HG02798 (cell line): Measurements from ENCODE around the gene SSH2.
A peak's percentile ranks its signal among the peaks of the same experiment; 100 is the strongest.
"Not testable (repeated sequence)": the region's sequence is repeated elsewhere in the genome, so short reads cannot be mapped to it uniquely, and the experiment has no call there.

Source experiments
- ATAC-seq: cut with Tn5 transposase; IDR thresholded peaks from one replicate; pipeline ENCODE4 v1.9.1; 2021; ENCODE audit warnings: mild to moderate bottlenecking; ENCODE audit not compliant: unreplicated experiment, poor library complexity

Gene SSH2

GRCh38 chr17:29789196-29790170 lies 140.5 kb downstream of the SSH2 start:
- ATAC-seq: no peak

DNA sequence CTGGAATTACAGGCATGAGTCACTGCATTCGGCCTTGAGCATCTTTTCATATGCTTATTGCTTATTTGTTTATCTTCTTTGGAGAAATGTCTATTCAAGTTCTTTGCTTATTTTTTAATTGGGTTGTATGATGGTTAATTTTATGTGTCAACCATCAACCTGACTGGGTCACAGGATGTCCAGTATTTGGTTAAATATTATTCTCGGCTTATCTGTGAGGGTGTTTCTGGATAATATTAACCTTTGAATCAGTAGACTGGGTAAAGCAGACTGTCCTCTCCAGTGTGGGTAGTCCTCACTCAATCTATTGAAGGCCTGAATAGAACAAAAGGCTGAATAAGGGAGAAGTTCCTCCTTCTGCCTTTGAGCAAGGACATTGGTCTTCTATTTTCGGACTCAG lies 142.0 kb downstream of the SSH2 start:
- ATAC-seq: no peak

DNA sequence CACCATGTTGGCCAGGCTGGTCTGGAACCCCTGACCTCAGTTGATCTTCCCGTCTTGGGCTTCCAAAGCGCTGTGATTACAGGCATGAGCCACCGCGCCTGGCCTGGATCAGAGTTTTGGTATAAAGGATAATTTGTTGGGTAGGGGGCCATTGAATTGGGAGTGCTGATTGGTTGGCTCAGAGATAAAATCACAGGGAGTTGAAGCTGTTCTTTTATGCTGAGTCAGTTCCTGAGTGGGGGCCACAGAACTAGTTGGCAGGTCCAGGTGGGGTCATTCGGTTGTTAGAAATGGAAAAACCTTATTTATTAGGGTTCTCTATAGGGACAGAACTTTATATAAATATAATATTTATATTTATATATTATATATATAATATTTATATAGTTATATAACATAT lies 147.1 kb downstream of the SSH2 start:
- no peak for ATAC-seq

DNA sequence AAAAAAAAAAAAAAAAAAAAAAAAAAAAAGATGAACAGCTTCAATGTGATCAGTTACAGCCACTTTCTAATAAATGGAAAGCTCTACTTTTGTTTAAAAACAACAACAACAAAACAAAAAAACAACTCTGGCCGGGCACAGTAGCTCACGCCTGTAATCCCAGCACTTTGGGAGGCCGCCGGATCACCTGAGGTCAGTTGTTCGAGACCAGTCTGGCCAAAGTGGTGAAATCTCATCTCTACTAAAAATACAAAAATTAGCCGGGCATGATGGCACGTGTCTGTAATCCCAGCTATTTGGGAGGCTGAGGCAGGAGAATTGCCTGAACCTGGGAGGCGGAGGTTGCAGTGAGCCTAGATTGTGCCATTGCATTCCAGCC lies 150.2 kb downstream of the SSH2 start:
- not testable (repeated sequence) for ATAC-seq

DNA sequence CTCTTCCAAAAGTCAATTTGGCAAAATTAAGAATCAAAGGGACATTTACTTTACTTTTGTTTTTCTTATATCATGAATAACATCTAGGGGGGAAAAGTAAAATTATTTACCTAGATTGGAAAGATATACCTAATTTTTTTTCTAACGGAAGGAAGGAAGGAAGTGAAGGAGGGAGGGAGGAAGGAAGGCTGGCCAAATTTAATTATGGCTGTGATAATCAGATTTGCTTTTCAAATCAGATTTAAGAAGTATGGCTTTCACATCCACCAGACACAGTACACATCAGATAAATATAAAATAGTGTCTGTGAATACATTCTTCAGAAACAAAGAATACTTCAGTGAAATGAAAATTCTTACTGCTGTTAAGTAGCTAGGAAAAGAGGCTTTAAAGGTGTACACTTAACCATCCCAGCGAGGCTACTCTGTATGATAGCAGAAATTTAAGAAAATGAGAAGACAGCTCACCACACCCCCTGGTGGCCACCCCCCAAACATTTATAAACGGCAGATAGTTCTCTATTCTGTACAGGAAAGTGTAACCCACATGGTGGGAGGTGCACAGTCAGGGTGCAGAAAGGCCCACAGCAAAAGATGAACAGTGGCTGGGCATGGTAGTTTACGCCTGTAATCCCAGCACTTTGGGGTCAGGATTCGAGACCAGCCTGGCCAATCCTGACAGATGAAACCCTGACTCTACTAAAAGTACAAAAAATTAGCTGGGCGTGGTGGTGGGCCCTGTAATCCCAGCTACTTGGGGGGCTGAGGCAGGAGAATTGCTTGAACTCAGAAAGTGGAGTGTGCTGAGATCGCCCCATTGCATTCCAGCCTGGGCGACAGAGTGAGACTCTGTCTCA lies 150.8 kb downstream of the SSH2 start:
- ATAC-seq: peak; percentile 61

DNA sequence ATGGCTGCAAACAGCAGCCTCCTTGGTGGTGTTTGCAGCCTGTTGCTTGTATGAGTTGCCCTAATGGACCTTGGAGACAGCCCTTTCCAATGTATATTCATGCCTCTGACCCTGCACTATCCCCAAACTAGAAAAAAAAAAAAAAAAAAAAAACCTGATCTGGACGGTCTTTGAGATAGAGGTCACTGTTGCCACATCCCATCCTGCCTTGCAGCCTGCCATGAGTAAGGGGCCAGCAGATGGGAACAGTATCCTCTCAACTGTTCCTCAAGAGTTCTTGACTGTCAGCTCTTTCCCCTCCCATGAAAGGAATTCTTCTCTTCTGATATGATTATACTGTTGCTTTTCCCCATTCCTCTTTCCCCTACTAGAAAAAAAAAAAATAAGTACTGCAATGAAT lies 152.4 kb downstream of the SSH2 start:
- no peak for ATAC-seq

- no peak for ATAC-seq
Measured at GRCh38 chr17:29776026-29776425, 154.0 kb downstream of the SSH2 start.

DNA sequence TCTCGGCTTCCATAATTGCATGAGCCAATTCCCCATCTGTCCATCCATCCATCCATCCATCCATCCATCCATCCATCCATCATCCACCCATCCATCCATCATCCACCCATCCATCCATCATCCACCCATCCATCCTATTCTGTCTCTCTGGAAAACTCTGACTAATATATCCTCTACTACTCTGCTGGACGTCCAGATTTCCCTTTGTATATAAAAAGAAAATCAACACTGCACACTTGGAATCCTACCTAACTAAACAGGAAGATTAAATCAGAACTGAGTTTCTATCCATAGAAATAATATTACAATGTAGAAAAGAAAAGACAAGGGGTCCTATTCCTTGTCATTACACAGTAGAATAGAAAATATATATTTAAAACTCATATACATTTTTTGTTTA lies 157.0 kb downstream of the SSH2 start:
- ATAC-seq: no peak

DNA sequence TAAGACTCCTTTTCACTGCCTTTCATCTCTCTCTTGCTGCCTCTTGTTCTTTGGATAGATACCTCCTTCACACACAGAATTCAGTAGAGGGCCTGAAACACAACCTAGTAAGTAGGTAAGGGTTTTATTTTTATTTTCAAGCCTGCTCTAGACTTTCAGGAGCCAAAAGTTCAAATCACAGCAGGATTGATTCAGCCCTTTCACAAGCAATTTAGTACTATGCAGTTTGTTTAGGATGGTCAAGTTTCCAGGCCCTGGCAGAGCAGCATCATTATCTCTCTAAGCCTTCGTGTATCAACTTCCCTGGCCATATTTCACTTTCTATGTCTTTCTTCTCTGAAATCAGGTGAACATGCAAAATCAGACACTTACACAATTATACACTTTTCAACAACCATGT lies 158.5 kb downstream of the SSH2 start:
- ATAC-seq: no peak

DNA sequence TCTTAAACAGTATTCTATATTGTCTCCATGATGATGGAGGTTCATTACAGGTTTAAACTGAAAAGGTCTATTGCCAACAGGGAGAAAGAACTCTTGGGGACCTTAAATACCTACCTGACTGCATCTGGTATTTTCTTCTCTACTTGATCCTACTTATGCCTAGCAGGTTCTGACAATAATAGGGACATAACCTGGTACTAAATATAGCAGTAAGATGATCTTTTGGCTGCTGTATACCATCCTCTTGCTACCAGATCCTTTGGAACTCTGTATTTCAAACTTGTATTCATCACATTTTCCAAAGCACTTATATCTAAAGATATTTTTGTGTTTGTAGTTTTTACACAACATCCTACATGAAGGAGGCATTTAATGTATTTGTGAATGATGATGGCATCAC lies 160.8 kb downstream of the SSH2 start:
- no peak for ATAC-seq

DNA sequence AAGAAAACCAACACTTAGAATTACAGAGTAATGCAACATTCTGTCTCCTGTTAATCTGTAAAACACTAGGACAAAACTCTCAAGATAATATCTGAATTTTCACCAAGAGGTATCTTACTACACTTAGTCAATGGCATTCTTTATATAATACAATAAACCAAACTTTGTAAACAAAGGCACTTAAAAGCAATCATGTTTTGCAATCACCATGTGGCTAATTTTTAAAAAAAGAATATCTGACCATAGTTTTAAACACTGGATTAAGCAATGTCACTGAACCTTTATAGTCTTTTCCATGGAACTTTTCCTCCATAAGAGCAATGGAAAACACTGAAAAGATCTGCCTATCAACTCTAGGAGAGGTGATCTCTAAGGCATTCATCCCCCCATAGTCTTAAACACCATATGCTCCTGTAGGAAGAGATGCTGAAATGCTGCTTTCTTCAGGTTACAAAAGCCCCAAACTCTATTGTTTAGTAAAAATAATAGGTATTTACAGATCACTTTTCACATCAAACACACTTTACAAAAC lies 163.2 kb downstream of the SSH2 start:
- no peak for ATAC-seq

DNA sequence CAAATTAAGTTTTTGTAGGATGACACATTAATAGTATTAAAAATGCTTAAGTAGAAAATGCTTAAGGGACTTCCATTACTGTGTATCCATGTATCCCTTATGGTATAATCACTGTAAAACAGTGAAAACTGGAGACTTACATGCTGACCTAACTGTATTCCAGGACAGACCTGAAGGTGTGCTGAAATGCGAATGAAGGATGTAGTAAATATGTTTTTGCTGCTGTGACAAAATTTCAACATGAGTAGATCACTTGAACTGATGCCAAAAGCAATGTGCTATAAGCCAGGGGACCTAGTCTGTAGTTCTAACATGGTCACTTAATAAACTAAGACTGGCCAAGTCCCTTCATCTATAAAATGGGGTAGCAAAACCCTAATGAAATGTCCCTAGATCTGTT lies 165.3 kb downstream of the SSH2 start:
- ATAC-seq: no peak

GRCh38 chr17:29764217-29764616 lies 165.8 kb downstream of the SSH2 start:
- no peak for ATAC-seq

DNA sequence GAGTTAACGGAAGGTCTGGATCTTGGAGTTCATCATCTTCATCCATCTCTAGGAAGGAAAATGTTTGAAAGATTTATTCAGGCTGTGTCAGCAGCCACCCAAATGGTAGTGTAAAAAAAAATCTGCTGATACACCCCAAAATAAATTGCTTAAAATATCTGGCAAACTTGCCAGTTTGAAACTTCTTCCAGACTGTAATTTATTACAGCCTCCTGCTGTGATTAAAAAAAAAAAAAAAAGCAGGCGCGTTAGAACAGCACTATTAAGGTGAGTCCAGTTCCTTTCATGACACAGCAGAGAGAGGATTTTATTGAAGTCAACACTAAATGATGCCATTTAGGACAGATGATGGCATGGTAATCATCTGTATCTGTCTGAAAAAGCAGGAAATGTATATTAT lies 166.8 kb downstream of the SSH2 start:
- no peak for ATAC-seq

DNA sequence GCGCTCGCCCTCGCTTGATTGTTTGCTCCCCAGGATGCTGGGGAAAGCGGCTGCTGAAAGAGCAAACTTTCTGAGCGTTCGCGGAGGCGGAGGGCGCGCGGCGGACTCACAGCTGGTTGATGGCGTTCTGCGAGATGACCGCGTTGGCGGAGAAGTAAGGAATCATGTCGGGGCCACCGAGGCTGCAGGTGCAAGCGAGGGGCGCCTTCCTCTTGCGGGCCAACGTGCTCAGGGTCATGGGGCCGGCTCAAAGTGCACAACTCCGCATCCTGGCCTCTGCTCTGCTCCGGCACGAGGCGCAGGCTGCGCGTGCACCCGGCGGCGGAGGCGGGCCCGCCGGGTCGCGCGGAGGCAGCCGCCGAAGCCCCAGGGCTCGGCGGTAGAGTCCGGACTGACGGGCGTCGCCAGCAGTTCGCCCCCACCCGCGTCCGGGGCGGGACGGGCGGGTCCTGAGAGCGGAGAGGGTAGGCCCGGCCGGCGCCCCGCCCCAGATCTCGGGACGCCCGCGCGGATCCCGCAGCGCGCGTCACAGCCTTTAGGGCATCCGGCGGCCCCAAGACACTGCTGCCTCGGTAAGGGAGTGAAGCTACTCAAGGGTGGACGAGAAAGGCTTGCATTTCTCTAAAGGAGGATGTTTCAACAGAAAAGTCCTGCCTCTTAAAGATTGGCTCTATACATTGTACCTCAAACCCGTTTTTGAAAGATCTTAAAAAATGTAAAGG lies 168.8 kb downstream of the SSH2 start:
- ATAC-seq: peak; percentile 85

DNA sequence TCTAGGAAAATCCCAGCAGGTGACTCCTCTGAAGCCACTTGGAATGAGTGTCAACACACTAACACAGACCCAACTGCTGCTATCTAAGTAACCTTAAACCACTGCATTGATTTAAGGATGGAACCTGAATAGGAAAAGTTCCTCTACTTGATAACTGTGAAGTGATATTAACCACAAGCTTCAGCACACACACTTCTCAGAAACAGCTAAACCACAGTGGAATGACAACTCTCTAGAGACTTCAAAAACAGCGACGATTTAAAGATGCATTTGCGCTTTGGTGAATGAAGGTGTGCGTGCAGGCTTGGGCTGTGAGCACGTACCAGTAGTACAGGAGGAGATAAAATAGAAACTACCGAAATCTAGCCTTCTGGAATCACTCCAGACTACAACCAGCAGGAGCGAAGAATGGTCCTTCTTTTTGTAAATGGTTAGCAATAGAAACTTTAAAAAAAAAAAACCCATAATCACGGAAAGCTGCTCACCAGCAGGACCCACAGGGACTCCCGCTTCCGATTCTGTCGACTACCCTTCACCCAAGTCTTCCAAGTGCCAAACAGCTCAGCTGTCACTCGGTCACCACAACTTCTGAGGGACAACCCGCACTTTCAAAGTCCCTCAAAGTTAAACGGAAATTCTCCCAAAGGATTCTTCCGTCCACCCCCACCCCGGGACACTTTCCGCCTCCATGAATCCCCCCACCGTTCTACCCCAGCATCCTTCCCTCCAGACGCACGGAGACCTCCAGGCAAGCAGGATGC lies 169.6 kb downstream of the SSH2 start:
- ATAC-seq: peak; percentile 49

GRCh38 chr17:29758255-29758654 lies 171.8 kb downstream of the SSH2 start:
- no peak for ATAC-seq

DNA sequence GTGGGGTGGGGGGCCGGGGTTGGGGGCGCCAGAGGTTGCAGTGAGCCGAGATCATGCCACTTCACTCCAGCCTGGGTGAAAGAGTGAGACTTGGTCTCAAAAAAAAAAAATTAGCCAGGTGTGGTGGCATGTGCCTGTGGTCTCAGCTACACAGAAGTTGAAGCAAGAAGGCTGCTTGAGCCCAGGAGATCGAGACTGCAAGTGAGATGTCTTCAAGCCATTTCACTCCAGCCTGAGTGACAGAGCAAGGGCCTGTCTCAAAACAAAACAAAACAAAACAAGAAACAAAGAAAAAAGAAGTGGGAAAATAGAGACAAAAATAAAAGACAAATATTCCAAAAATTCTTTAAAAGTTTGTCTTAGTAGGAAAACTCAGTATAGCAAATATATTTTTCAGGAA lies 172.2 kb downstream of the SSH2 start:
- ATAC-seq: no peak

DNA sequence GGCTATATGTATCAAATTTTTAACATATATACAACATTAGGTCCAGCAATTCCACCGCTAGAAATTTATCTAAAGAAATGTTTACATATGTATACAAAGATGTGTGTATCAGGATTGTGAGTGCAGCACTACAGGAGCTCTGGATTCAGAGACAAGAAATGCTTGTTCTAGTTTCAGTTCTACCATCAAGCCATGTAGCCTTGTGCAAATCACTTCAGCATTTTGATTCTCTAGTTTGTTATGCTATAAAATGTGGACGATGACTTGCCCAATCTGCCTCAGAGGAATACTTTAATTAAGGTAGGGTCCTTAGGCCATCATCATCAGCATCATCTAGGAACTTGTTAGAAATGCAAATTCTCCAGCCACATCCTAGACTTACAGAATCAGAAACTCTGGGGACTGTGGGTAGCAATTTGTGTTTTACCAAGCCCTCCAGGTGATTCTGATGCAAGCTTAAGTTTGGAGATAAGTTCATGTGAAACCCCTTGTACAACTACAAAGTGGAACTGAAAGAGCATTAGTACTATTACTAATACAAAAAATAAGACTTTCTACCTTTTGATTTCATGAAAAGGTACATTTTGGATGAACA lies 176.1 kb downstream of the SSH2 start:
- peak; percentile 45 for ATAC-seq
